Measurements from ENCODE around the gene IQCB1.

Gene IQCB1

DNA sequence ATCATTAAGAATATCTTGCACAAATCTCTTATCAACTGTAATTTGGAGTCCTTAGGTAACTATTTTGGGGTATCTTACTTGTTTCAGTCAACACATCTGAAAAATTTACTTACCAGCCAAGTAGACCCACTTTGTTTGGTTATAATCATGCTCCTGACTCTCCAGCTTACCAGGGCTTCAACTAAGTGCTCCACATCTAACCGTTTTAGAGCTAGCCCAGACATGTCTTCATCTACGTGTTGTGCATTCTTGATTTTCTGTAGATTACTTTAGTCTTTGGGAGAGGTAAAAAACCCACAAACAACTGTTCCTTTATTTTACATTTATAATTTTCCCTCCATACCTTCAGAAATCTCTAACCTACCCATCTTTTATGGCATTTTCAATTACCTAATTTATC, 17.4 kb upstream of the IQCB1 start:
- H3K9me3 ChIP-seq (ENCODE audit: insufficient read depth, low read length, severe bottlenecking) = no peaks in the 10 kb centered on the region
- no peaks in the 10 kb centered on the region for H3K4me1 ChIP-seq (ENCODE audit: insufficient read depth, low read length)
- no peak overlapping the region for H3K9ac ChIP-seq (ENCODE audit: low read depth, low read length)
- DNase-seq (no peak), ATAC-seq (ENCODE audit: insufficient read depth, low read depth) (no peak)
- H2AFZ ChIP-seq (ENCODE audit: low read depth, low read length) = no peak overlapping the region
- no peak for TF ChIP-seq EZH2 (IDR thresholded peaks at IDR 0.05; ENCODE audit: borderline replicate concordance, low read depth, low read length, severe bottlenecking)
- TF ChIP-seq, protein P1, sequence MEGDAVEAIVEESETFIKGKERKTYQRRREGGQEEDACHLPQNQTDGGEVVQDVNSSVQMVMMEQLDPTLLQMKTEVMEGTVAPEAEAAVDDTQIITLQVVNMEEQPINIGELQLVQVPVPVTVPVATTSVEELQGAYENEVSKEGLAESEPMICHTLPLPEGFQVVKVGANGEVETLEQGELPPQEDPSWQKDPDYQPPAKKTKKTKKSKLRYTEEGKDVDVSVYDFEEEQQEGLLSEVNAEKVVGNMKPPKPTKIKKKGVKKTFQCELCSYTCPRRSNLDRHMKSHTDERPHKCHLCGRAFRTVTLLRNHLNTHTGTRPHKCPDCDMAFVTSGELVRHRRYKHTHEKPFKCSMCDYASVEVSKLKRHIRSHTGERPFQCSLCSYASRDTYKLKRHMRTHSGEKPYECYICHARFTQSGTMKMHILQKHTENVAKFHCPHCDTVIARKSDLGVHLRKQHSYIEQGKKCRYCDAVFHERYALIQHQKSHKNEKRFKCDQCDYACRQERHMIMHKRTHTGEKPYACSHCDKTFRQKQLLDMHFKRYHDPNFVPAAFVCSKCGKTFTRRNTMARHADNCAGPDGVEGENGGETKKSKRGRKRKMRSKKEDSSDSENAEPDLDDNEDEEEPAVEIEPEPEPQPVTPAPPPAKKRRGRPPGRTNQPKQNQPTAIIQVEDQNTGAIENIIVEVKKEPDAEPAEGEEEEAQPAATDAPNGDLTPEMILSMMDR (IDR thresholded peaks at IDR 0.05; ENCODE audit: borderline replicate concordance, extremely low read depth, low read length, poor library complexity, severe bottlenecking) = no peak
- no peaks in the 10 kb centered on the region for H3K79me2 ChIP-seq (ENCODE audit: insufficient read depth, low read length)
- no peak overlapping the region for H3K4me3 ChIP-seq (ENCODE audit: low read depth in 1 of 2, low read length in 2 of 2)
- no peak overlapping the region for H3K4me2 ChIP-seq (ENCODE audit: insufficient read depth, low read length)
- no peak overlapping the region for H3K27ac ChIP-seq (ENCODE audit: low read length)
- H3K27me3 ChIP-seq (ENCODE audit: insufficient read depth, low read length, poor library complexity) = no peaks in the 10 kb centered on the region
- H3K36me3 ChIP-seq (ENCODE audit: insufficient read depth, low read length) = no peaks in the 10 kb centered on the region
- H4K20me1 ChIP-seq (ENCODE audit: insufficient read depth, low read length) = no peaks in the 10 kb centered on the region

DNA sequence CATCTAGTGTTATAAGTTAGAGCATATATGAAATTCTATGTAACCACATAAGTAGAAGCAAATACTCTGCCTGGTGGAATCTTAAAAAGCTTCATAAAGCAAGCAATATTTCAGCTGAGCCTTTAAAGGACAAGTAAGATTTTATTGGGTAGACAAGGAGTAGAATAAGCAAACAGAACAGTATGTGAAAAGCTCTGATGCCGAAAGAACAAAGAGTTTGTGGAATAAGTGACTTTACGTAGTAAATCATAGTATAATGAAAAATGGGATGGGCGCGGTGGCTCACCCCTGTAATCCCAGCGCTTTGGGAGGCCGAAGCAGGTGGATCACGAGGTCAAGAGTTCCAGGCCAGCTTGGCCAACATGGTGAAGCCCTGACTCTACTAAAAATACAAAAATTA, 10.0 kb upstream of the IQCB1 start:
- ATAC-seq (ENCODE audit: insufficient read depth, low read depth) (no peak), DNase-seq (no peak)
- Histone ChIP-seq H2AFZ (ENCODE audit: low read depth, low read length) (no peak overlapping the region), H3K4me3 (ENCODE audit: low read depth in 1 of 2, low read length in 2 of 2) (no peak overlapping the region), H3K79me2 (ENCODE audit: insufficient read depth, low read length) (no peaks in the 10 kb centered on the region), H3K4me1 (ENCODE audit: insufficient read depth, low read length) (no peaks in the 10 kb centered on the region), H3K27ac (ENCODE audit: low read length) (no peak overlapping the region), H3K36me3 (ENCODE audit: insufficient read depth, low read length) (no peaks in the 10 kb centered on the region), H3K4me2 (ENCODE audit: insufficient read depth, low read length) (no peak overlapping the region), H4K20me1 (ENCODE audit: insufficient read depth, low read length) (no peaks in the 10 kb centered on the region), H3K9me3 (ENCODE audit: insufficient read depth, low read length, severe bottlenecking) (no peaks in the 10 kb centered on the region), H3K27me3 (ENCODE audit: insufficient read depth, low read length, poor library complexity) (no peaks in the 10 kb centered on the region), H3K9ac (ENCODE audit: low read depth, low read length) (no peak overlapping the region)
- TF ChIP-seq, protein P1 (IDR thresholded peaks at IDR 0.05; ENCODE audit: borderline replicate concordance, extremely low read depth, low read length, poor library complexity, severe bottlenecking) = no peak
- TF ChIP-seq EZH2 (IDR thresholded peaks at IDR 0.05; ENCODE audit: borderline replicate concordance, low read depth, low read length, severe bottlenecking) = no peak

DNA sequence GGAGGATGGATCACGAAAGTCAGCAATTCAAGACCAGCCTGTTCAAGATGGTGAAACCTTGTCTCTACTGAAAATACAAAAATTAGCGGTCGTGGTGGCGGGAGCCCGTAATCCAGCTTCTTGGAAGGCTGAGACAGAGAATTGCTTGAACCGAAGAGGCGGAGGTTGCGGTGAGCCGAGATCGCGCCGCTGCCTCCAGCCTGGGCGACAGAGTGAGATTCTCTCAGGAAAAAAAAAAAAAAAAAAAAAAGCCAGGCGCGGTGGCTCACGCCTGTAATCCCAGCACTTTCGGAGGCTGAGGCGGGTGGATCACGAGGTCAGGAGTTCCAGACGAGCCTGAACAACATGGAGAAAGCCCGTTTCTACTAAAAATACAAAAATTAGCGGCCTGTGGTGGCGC, 5.1 kb upstream of the IQCB1 start:
- Histone ChIP-seq H2AFZ (ENCODE audit: low read depth, low read length) (no peak overlapping the region), H3K27ac (ENCODE audit: low read length) (no peak overlapping the region), H3K9me3 (ENCODE audit: insufficient read depth, low read length, severe bottlenecking) (no peaks in the 10 kb centered on the region), H4K20me1 (ENCODE audit: insufficient read depth, low read length) (no peaks in the 10 kb centered on the region), H3K4me2 (ENCODE audit: insufficient read depth, low read length) (no peak overlapping the region), H3K36me3 (ENCODE audit: insufficient read depth, low read length) (no peaks in the 10 kb centered on the region), H3K4me1 (ENCODE audit: insufficient read depth, low read length) (peaks cover 13% of the 10 kb centered on the region), H3K79me2 (ENCODE audit: insufficient read depth, low read length) (no peaks in the 10 kb centered on the region), H3K9ac (ENCODE audit: low read depth, low read length) (no peak overlapping the region), H3K4me3 (ENCODE audit: low read depth in 1 of 2, low read length in 2 of 2) (no peak overlapping the region), H3K27me3 (ENCODE audit: insufficient read depth, low read length, poor library complexity) (no peaks in the 10 kb centered on the region)
- ATAC-seq (ENCODE audit: insufficient read depth, low read depth) (no peak), DNase-seq (no peak)
- TF ChIP-seq EZH2 (IDR thresholded peaks at IDR 0.05; ENCODE audit: borderline replicate concordance, low read depth, low read length, severe bottlenecking) = no peak
- TF ChIP-seq, protein P1 (IDR thresholded peaks at IDR 0.05; ENCODE audit: borderline replicate concordance, extremely low read depth, low read length, poor library complexity, severe bottlenecking) = no peak

DNA sequence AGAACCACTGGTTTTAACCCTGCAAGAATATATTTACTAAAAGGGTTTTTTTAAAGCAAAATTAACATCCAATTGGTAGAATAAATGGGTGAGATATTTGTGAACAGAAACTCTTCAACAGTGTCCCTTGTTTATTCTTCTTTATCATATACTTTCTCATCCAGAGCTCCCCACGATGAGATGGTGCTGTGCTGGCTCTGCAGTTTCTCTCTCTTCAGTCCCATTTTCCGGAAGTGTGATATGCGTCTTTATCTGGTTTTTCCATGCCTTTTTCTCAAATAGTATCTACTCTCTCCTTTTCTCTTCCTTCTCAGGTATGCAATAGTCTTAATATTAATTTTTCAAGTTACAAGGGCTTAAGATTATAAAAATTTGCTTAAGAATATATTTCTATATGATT, 1.6 kb upstream of the IQCB1 start:
- no peak for ATAC-seq (ENCODE audit: insufficient read depth, low read depth)
- Histone ChIP-seq H3K79me2 (ENCODE audit: insufficient read depth, low read length) (peaks cover 33% of the 10 kb centered on the region), H3K4me2 (ENCODE audit: insufficient read depth, low read length) (peak overlapping the region; percentile 86; the same call in 1 of the 2 replicates), H3K36me3 (ENCODE audit: insufficient read depth, low read length) (peaks cover 19% of the 10 kb centered on the region), H3K9me3 (ENCODE audit: insufficient read depth, low read length, severe bottlenecking) (no peaks in the 10 kb centered on the region), H4K20me1 (ENCODE audit: insufficient read depth, low read length) (no peaks in the 10 kb centered on the region), H2AFZ (ENCODE audit: low read depth, low read length) (no peak overlapping the region), H3K4me1 (ENCODE audit: insufficient read depth, low read length) (peaks cover 32% of the 10 kb centered on the region), H3K4me3 (ENCODE audit: low read depth in 1 of 2, low read length in 2 of 2) (no peak overlapping the region), H3K27me3 (ENCODE audit: insufficient read depth, low read length, poor library complexity) (no peaks in the 10 kb centered on the region), H3K27ac (ENCODE audit: low read length) (no peak overlapping the region), H3K9ac (ENCODE audit: low read depth, low read length) (0 out of 2 replicates have a peak overlapping the region, but pooled peaks have one; percentile 80)
- TF ChIP-seq, protein P1 (IDR thresholded peaks at IDR 0.05; ENCODE audit: borderline replicate concordance, extremely low read depth, low read length, poor library complexity, severe bottlenecking) = no peak
- no peak for TF ChIP-seq EZH2 (IDR thresholded peaks at IDR 0.05; ENCODE audit: borderline replicate concordance, low read depth, low read length, severe bottlenecking)
- no peak for DNase-seq

Data from DND-41 (cell line).